Body of pancreas (tissue), 4 donors: ENCODE data around the gene USP48. TPM values are rescaled to one million over a fixed set of nuclear protein-coding genes. Genes with fewer than 3 reads are reported as not detected.

Experiments
- ATAC-seq: fragments of 150-250 bp; one replicate; pipeline ENCODE4 v1.9.1; 2016
- DNase-seq, 4 donors: peaks; one replicate each; pipeline ENCODE4 v3.0.0-alpha.2; 2019
- H3K27ac ChIP-seq, 4 donors: fragments of 200-600 bp; sonication (generic); 1 replicate in 3 of 4; 2 replicates in 1 of 4; pipeline versions ENCODE4 v1.5.1 to v1.6.1; 2016 to 2019; ENCODE audit warnings: mild to moderate bottlenecking in 1 of 4, mixed read lengths in 1 of 4, moderate library complexity in 1 of 4
- H3K27me3 ChIP-seq, 2 donors: fragments of 200-600 bp; sonication (generic); one replicate each; pipeline ENCODE4 v1.6.0; 2016; ENCODE audit warnings: mild to moderate bottlenecking in 1 of 2
- H3K36me3 ChIP-seq, 2 donors: fragments of 200-600 bp; sonication (generic); replicated peaks in 1 of 2; 2 replicates each; pipeline ENCODE4 v1.5.1; 2016; ENCODE audit warnings: low read depth in 2 of 2; ENCODE audit not compliant: insufficient read depth in 1 of 2
- H3K4me1 ChIP-seq: fragments of 200-600 bp; sonication (generic); one replicate; pipeline ENCODE4 v1.6.0; 2016
- H3K4me3 ChIP-seq, 2 donors: fragments of 200-600 bp; sonication (generic); 1 replicate in 1 of 2; 2 replicates in 1 of 2; pipeline ENCODE4 v1.5.1; 2016 to 2019
- H3K9me3 ChIP-seq, 3 donors: fragments of 200-600 bp; sonication (generic); 1 replicate in 2 of 3; 2 replicates in 1 of 3; pipeline ENCODE4 v1.5.1; 2016
- POLR2A ChIP-seq, 3 donors: fragments of 450-650 bp; IDR thresholded peaks; one replicate each; pipeline ENCODE4 v1.6.1; 2016; ENCODE audit warnings: antibody characterized with exemption in 3 of 3, mild to moderate bottlenecking in 2 of 3
- WGBS, 2 donors: methylation state at CpG; one replicate each; pipeline ENCODE4 v1.1.5; 2017; 5-methylcytosine and 5-hydroxymethylcytosine counted together
- intact Hi-C: fragments of 100-400 bp; cut with DNase I; formaldehyde crosslinking; loops from one replicate; pipeline ENCODE4 v1.15.1; 2023
- total RNA-seq, 2 donors: library from RNA; depleted of rRNA; stranded (reverse); fragments of >200 nt; gene quantifications; one replicate each; pipeline ENCODE4 v1.1.0, GENCODE V29; 2016
- TF ChIP-seq, protein P1 (sequence below), 7 experiments: fragments of 450-650 bp in 4 of 7; fragments of 200-600 bp in 3 of 7; sonication (generic) in 3 of 7; IDR thresholded peaks; one replicate each; pipeline ENCODE4 v1.5.1; 2016 to 2019; ENCODE audit warnings: antibody characterized with exemption in 7 of 7

The USP48 gene
- total RNA-seq, 2 donors from 2014 or later: 25.4 to 72.9 TPM

GRCh38 chr1:21644906-21645305 lies 138.0 kb downstream of the USP48 start:
- Histone ChIP-seq H3K9me3 (no peaks in the 10 kb centered on the region), H3K4me3 (no peak overlapping the region), H3K4me1 (peaks cover 32% of the 10 kb centered on the region), H3K27me3 (no peaks in the 10 kb centered on the region), H3K27ac (no peak overlapping the region), H3K36me3 (no peaks in the 10 kb centered on the region)
- DNase-seq (no peak), ATAC-seq (no peak)
- intact Hi-C loops: no loop called here
- 76 to 87% methylated on average over 5 of the region's 5 CpGs for WGBS, 2 donors
- TF ChIP-seq POLR2A (IDR thresholded peaks at IDR 0.05): no peak
- TF ChIP-seq, protein P1, sequence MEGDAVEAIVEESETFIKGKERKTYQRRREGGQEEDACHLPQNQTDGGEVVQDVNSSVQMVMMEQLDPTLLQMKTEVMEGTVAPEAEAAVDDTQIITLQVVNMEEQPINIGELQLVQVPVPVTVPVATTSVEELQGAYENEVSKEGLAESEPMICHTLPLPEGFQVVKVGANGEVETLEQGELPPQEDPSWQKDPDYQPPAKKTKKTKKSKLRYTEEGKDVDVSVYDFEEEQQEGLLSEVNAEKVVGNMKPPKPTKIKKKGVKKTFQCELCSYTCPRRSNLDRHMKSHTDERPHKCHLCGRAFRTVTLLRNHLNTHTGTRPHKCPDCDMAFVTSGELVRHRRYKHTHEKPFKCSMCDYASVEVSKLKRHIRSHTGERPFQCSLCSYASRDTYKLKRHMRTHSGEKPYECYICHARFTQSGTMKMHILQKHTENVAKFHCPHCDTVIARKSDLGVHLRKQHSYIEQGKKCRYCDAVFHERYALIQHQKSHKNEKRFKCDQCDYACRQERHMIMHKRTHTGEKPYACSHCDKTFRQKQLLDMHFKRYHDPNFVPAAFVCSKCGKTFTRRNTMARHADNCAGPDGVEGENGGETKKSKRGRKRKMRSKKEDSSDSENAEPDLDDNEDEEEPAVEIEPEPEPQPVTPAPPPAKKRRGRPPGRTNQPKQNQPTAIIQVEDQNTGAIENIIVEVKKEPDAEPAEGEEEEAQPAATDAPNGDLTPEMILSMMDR (IDR thresholded peaks at IDR 0.05): no peak

DNA sequence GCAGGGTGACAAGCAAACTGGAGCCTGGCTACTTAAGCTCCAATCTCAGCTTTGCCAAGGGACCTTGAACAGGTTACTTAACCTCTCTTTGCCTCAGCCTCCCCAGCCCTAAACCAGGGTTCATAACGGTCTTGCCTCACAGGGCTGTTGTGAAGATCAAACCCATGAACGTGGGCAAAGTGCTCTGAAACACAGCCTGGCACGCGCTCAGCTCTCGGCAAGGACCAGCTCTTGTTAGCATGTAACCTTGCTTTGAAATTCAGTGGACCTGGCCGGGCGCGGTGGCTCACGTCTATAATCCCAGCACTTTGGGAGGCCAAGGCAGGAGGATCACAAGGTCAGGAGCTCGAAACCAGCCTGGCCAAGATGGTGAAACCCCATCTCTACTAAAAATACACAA lies 138.6 kb downstream of the USP48 start:
- intact Hi-C loops: no loop called here
- Histone ChIP-seq H3K27me3 (no peaks in the 10 kb centered on the region), H3K4me1 (peaks cover 37% of the 10 kb centered on the region), H3K27ac (no peak overlapping the region), H3K4me3 (no peak overlapping the region), H3K36me3 (no peaks in the 10 kb centered on the region), H3K9me3 (no peaks in the 10 kb centered on the region)
- no peak for ATAC-seq
- 93% methylated on average over 10 of the region's 10 CpGs for WGBS, 2 donors
- no peak for TF ChIP-seq POLR2A (IDR thresholded peaks at IDR 0.05)
- DNase-seq: no peak

DNA sequence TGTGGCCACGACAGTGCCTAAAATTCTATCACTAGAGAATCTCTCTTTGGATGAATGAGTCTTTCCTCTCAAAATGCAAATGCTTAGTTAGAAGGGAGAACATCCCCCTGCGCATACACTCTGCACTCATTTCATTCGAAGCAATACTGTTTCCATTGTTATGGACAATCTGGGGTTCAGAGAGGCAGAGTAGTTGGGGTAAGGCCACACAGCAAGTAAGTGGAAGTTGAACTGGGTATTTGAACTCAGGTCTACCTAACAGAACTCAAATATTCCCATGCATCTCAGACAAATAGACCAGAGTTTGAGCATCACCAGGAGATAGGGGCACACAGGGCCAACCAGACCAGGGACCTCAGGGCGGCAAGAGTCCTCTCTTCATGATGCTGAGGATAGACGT lies 139.3 kb downstream of the USP48 start:
- TF ChIP-seq, protein P1 (IDR thresholded peaks at IDR 0.05): no peak
- TF ChIP-seq POLR2A (IDR thresholded peaks at IDR 0.05): no peak
- ATAC-seq (no peak), DNase-seq (no peak)
- intact Hi-C loops: no loop called here
- Histone ChIP-seq H3K4me1 (peaks cover 44% of the 10 kb centered on the region), H3K27me3 (no peaks in the 10 kb centered on the region), H3K36me3 (no peaks in the 10 kb centered on the region), H3K27ac (no peak overlapping the region), H3K9me3 (no peaks in the 10 kb centered on the region), H3K4me3 (no peak overlapping the region)
- WGBS, 2 donors: 90 to 91% methylated on average over 5 of the region's 5 CpGs

GRCh38 chr1:21641967-21642739 lies 140.8 kb downstream of the USP48 start:
- no peaks in the 10 kb centered on the region for H3K9me3 ChIP-seq
- peaks cover 59% of the 10 kb centered on the region for H3K4me1 ChIP-seq
- ATAC-seq (peak; percentile 75), DNase-seq (peak; percentile 95 to 99 (median 98))
- H3K4me3 ChIP-seq: no peak overlapping the region
- intact Hi-C loops: no loop called here
- TF ChIP-seq, protein P1 (IDR thresholded peaks at IDR 0.05): no peak
- peak in 2 of 3 donors; percentile 18 to 29 for TF ChIP-seq POLR2A (IDR thresholded peaks at IDR 0.05)
- no peaks in the 10 kb centered on the region for H3K27me3 ChIP-seq
- peak overlapping the region; percentile 53 to 96 (median 94) for H3K27ac ChIP-seq
- WGBS, 2 donors: 29% methylated on average over 14 to 19 of the region's 19 CpGs
- H3K36me3 ChIP-seq: no peaks in the 10 kb centered on the region

- ATAC-seq: no peak
- Histone ChIP-seq H3K9me3 (no peaks in the 10 kb centered on the region), H3K27me3 (no peaks in the 10 kb centered on the region), H3K27ac (peak overlapping the region; percentile 53 to 96 (median 94)), H3K36me3 (no peaks in the 10 kb centered on the region), H3K4me3 (no peak overlapping the region), H3K4me1 (peaks cover 60% of the 10 kb centered on the region)
- DNase-seq: no peak
- TF ChIP-seq POLR2A (IDR thresholded peaks at IDR 0.05): no peak
- TF ChIP-seq, protein P1 (IDR thresholded peaks at IDR 0.05): no peak
- intact Hi-C loops: no loop called here
- WGBS, 2 donors: 65 to 73% methylated on average over 5 to 6 of the region's 6 CpGs
Observed at GRCh38 chr1:21641537-21641936, 141.4 kb downstream of the USP48 start.
